GM21367 (cell line): Measurements from ENCODE around the gene AMZ1.
"Not testable (repeated sequence)": the region's sequence is repeated elsewhere in the genome, so short reads cannot be mapped to it uniquely, and the experiment has no call there.

Experiments used
- ATAC-seq: cut with Tn5 transposase; IDR thresholded peaks from one replicate; pipeline ENCODE4 v1.9.1; 2021; ENCODE audit not compliant: unreplicated experiment

The AMZ1 gene

GRCh38 chr7:2666588-2667250 lies 21.3 kb upstream of the AMZ1 start:
- ATAC-seq = no peak

- no peak for ATAC-seq
Measured at GRCh38 chr7:2667843-2668242, 20.2 kb upstream of the AMZ1 start.

DNA sequence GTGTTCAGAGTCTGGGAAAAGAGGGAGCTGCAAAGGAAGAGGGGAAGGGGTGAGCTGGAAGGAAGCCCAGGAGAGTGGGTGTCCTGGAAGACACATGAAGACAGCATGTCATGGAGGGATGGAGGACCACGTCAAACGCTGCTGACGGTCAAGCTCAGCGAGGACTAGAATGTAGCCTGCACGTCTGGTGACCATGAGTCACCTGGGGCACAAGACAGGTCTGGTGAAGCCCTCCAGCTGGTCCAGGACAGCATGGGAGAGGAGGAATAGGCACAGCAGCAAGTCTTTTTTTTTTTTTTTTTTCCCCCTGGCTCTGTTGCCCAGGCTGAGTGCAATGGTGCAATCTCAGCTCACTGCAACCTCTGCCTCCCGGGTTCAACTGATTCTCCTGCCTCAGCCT lies 19.6 kb upstream of the AMZ1 start:
- ATAC-seq = no peak

GRCh38 chr7:2670171-2670570 lies 17.8 kb upstream of the AMZ1 start:
- no peak for ATAC-seq

DNA sequence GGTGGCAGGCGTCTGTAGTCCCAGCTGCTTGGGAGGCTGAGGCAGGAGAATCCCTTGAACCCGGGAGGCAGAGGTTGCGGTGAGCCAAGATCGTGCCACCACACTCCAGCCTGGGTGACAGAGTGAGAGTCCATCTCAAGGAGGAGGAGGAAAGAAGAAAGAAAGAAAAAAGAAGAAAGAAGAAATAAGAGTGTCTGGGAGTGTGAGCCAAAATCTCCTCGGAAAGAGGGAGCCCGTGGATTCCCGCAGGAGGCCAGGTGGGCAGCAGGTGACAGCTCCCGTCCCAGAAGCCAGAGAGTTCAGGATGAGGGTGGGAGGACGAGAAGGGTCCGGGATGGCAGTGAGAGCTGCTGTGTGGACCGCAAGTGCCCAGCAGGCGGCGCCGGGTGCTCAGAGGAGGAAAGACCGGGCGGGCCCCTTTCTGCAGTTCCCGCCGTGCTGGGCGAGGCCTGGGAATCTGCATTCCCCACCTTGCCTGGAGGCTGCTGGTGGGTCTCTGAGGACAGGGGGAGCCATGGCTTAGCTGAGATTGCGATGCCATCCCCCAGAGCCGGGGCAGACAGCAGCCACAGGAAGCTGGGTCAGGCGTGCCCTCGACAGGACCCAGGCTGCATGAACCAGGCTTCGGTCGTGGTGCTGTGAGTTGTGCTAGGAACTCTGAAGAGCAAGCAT lies 17.1 kb upstream of the AMZ1 start:
- no peak for ATAC-seq

DNA sequence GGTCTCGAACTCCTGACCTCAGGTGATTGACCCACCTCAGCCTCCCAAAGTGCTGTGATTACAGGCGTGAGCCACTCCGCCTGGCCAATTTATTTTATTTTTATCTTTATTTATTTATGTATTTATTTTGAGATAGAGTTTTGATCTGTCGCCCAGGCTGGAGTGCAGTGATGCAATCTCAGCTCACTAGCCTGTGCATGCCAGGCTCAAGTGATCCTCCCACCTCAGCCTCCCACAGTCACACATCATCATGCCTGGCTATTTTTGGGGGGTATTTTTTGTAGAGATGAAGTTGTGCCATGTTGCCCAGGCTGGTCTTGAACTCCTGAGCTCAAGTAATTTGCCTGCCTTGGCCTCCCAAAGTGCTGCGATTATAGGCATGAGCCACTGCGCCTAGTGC lies 14.8 kb upstream of the AMZ1 start:
- not testable (repeated sequence) for ATAC-seq

GRCh38 chr7:2673934-2674333 lies 14.1 kb upstream of the AMZ1 start:
- ATAC-seq = no peak

- ATAC-seq = no peak
Measured at GRCh38 chr7:2675256-2675764, 12.7 kb upstream of the AMZ1 start.

DNA sequence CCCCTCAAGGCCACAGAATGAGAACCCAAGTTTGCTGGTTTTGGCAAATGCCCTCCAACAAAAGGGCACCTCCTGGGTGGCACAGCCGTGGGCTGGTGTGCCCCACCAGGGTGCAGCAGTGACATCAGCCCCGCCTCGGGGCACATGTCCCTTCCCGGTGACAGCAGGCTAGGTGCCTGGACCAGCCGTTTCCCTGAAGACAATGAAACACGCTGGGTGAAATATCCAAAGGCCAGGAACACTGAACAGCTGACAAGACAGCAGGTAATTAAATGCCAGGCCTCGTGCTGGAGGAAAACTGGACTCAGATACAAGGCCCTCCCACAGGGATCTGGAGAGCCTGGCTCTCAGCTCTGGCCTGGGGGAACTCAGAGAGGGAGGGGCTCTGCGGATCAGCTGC lies 11.4 kb upstream of the AMZ1 start:
- ATAC-seq = not testable (repeated sequence)

DNA sequence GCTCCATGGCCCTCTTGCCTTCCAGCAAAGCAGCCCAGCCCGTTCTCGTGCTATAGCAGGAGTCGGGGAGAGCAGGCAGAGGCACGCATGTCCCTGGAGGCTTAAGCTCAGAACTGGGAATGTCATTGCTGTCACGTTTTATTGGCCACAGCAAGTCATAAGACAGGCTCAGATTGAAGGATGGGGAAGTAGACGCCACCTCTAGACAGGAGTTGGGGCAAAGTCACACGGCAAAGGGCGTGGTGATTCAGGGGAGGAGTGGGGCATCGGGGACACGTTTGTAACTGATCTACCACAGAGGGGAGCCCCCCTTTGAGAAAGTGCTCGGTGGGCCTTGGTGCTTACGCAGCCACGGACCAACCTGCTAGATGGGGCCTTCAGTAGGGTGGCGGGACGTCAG lies 9.5 kb upstream of the AMZ1 start:
- not testable (repeated sequence) for ATAC-seq

- not testable (repeated sequence) for ATAC-seq
Measured at GRCh38 chr7:2679135-2680127, 8.6 kb upstream of the AMZ1 start.

GRCh38 chr7:2680256-2680655 lies 7.7 kb upstream of the AMZ1 start:
- no peak for ATAC-seq

- no peak for ATAC-seq
Measured at GRCh38 chr7:2680792-2681490, 7.1 kb upstream of the AMZ1 start.

- no peak for ATAC-seq
Measured at GRCh38 chr7:2681929-2682799, 5.8 kb upstream of the AMZ1 start.

DNA sequence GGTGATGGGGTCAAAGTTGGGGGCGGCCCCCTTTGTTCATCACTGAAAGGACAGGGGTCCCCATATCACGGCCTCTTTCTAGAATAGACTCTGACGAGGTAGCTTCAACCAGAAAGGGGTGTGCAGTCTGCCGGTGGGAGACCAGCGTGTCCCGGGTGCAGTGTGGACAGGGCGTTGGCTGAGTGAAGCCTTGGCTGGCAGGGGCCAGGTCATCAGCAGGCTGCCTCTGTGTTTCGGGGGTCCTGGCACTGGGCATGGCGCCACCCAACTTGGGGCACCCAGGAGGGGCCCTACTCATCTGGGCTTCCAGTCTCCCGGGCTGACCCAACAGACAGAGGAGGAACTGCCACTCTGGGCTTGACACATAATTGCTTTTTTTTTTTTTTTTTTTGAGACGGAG lies 3.5 kb upstream of the AMZ1 start:
- ATAC-seq = no peak

GRCh38 chr7:2686101-2686500 lies 1.9 kb upstream of the AMZ1 start:
- no peak for ATAC-seq

- ATAC-seq = no peak
Measured at GRCh38 chr7:2687338-2687869, 598 bp upstream of the AMZ1 start.

DNA sequence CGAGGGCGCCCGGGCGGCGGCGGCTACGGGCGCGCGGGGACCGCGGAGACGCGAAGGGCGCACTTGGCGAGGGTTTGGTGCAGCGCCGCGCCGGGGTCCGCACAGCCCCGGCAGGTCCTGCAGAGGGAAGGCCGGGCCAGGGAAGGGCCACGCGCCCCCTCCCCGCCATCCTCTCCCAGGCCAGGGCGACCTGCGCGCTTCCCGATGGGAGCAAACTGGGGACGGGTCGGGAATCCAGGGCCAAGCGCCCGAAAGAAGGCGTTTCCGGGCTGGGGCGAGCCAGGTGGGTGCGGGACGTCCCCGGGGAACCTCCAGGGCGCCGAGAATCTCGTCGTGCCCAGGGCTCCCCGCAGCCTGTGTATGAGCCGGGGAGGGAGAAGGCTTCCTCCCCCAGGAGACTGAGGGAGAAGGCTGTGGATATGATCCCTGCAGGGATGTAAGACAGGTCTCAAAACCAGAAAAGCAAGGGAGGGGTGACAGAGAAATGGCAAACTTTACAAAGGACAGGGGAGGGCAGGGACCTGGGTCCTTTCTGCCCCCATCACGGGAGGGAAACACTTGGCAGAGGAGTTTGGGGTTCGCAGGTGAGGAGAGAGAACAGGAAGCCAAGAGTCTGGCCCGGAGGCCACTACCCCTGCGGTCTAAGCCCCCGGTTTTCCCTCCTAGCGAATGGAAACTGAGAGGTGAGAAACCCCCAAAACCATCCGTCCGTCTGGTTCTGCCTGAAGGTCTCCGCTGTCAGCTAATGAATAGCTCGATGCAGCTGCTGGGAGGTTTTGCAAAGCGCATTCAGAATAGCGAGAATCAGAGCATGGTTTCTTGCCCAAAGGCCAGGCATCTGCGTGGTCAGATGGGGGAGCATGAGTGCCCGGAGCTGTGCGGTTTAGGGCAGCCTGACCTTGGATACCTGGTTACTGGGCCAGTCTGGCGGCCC lies 674 bp downstream of the AMZ1 start:
- ATAC-seq = peak; percentile 75
